NB4 (cell line): Measurements from ENCODE around the gene HAUS7.

Experiments used
- DNase-seq: peaks from one replicate; pipeline ENCODE4 v3.0.0; 2010; ENCODE audit warnings: low read depth
- H3K4me3 ChIP-seq: one replicate; pipeline ENCODE4 v1.5.1; 2011; ENCODE audit warnings: mild to moderate bottlenecking, low read depth, low read length, moderate library complexity
- MYC ChIP-seq: IDR thresholded peaks from 2 replicates; pipeline ENCODE4 v1.6.1; 2011; ENCODE audit warnings: low read depth, low read length
- POLR2A ChIP-seq: IDR thresholded peaks from 2 replicates; pipeline ENCODE4 v1.6.1; 2011; ENCODE audit warnings: mild to moderate bottlenecking; ENCODE audit not compliant: insufficient read length; ENCODE audit errors: extremely low read depth
- TF ChIP-seq, protein P1 (sequence below): IDR thresholded peaks from one replicate; pipeline ENCODE4 v1.5.1; 2012; ENCODE audit warnings: low read depth, low read length
- TF ChIP-seq, protein P2 (sequence below): IDR thresholded peaks from 2 replicates; pipeline ENCODE4 v1.6.1; 2011; ENCODE audit warnings: low read depth, low read length

The HAUS7 gene

DNA sequence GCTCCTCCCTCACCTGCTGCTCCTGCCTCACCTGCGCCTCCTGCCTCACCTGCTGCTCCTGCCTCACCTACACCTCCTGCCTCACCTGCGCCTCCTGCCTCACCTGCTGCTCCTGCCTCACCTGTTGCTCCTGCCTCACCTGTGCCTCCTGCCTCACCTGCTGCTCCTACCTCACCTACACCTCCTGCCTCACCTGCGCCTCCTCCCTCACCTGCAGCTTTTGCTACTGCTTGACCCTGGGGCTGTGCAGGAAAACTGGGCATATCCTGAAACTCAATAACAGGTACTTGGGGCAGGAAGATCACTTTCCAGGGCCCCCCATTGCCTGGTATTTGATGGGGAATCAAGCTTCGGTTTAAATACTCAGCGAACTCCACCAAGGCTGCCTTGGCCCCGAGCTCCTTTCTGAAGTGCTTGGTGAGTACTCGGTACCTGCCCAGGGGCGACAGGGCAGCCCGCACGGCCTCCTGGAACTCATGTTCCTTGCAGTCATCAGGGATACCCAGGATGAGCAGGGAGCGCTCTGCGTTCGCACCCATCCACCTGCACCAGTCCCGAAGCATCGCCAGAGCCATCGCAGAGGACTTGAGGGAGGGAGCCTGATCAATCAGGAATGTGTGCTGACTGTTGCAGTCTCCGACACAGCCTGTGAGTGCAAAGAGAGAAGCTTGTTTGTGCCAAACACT is 72.0 kb downstream of the HAUS7 start:
- no peak overlapping the region for H3K4me3 ChIP-seq
- no peak for DNase-seq
- TF ChIP-seq, protein P1, sequence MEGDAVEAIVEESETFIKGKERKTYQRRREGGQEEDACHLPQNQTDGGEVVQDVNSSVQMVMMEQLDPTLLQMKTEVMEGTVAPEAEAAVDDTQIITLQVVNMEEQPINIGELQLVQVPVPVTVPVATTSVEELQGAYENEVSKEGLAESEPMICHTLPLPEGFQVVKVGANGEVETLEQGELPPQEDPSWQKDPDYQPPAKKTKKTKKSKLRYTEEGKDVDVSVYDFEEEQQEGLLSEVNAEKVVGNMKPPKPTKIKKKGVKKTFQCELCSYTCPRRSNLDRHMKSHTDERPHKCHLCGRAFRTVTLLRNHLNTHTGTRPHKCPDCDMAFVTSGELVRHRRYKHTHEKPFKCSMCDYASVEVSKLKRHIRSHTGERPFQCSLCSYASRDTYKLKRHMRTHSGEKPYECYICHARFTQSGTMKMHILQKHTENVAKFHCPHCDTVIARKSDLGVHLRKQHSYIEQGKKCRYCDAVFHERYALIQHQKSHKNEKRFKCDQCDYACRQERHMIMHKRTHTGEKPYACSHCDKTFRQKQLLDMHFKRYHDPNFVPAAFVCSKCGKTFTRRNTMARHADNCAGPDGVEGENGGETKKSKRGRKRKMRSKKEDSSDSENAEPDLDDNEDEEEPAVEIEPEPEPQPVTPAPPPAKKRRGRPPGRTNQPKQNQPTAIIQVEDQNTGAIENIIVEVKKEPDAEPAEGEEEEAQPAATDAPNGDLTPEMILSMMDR, result no peak
- TF ChIP-seq MYC (no peak), POLR2A (no peak)
- TF ChIP-seq, protein P2, sequence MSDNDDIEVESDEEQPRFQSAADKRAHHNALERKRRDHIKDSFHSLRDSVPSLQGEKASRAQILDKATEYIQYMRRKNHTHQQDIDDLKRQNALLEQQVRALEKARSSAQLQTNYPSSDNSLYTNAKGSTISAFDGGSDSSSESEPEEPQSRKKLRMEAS, result no peak
